ENCODE results near the gene FGA.

FGA gene

GRCh38 chr4:154562697-154563254, 27.8 kb downstream of the FGA start, which contains the start of gene FGB:
TSS of gene FGB (plus strand) at chr4:154563011. CDS start at chr4:154563019, 8 bp downstream.
- Histone ChIP-seq H3K27me3 (ENCODE audit: insufficient read depth, low read length) (no peaks in the 10 kb centered on the region), H3K4ac (ENCODE audit: low read depth, low read length) (no peak within 1 kb of the TSS), H3K79me2 (ENCODE audit: control insufficient read depth, insufficient read depth, low read length, poor library complexity) (no peaks in the 10 kb centered on the region), H3K23ac (ENCODE audit: low read length) (no peak within 1 kb of the TSS), H2BK12ac (ENCODE audit: low read length) (no peak within 1 kb of the TSS), H4K12ac (ENCODE audit: low read depth, low read length) (no peak within 1 kb of the TSS), H4K91ac (ENCODE audit: low read depth, low read length) (no peak within 1 kb of the TSS), H3K4me2 (ENCODE audit: low read length) (no peak within 1 kb of the TSS), H3K27ac (ENCODE audit: low read depth, low read length) (no peak within 1 kb of the TSS), H2AK5ac (ENCODE audit: low read length) (no peak within 1 kb of the TSS), H3K9me3 (ENCODE audit: insufficient read depth, low read depth, low read length) (no peaks in the 10 kb centered on the region), H3K14ac (ENCODE audit: low read length) (no peak within 1 kb of the TSS), H3K79me1 (ENCODE audit: low read length) (no peaks in the 10 kb centered on the region), H3K36me3 (ENCODE audit: control insufficient read depth in 1 of 2, insufficient read depth in 2 of 2, low read length in 2 of 2) (no peaks in the 10 kb centered on the region), H2AFZ (ENCODE audit: insufficient read depth, low read length, poor library complexity) (no peak within 1 kb of the TSS), H3K4me3 (ENCODE audit: low read depth, low read length) (no peak within 1 kb of the TSS), H4K8ac (ENCODE audit: low read depth, low read length) (no peak within 1 kb of the TSS), H3K18ac (ENCODE audit: low read length) (no peak within 1 kb of the TSS), H2BK5ac (ENCODE audit: low read depth, low read length, poor library complexity) (no peak within 1 kb of the TSS), H2BK120ac (ENCODE audit: insufficient read depth, low read length, poor library complexity) (no peak within 1 kb of the TSS), H3K9ac (ENCODE audit: low read length) (no peak within 1 kb of the TSS), H3K4me1 (ENCODE audit: control insufficient read depth in 1 of 2, insufficient read depth in 2 of 2, low read length in 2 of 2) (no peaks in the 10 kb centered on the region)
- no peak for DNase-seq
- WGBS (ENCODE audit: extremely low coverage, insufficient coverage, insufficient read length), result no CpG with 5 or more reads among the region's 2 CpGs

- no peaks in the 10 kb centered on the region for H3K9me3 ChIP-seq (ENCODE audit: insufficient read depth, low read depth, low read length)
- H4K91ac ChIP-seq (ENCODE audit: low read depth, low read length), result no peak overlapping the region
- no peaks in the 10 kb centered on the region for H3K36me3 ChIP-seq (ENCODE audit: control insufficient read depth in 1 of 2, insufficient read depth in 2 of 2, low read length in 2 of 2)
- H3K4ac ChIP-seq (ENCODE audit: low read depth, low read length), result no peak overlapping the region
- no peak overlapping the region for H3K18ac ChIP-seq (ENCODE audit: low read length)
- H3K9ac ChIP-seq (ENCODE audit: low read length), result no peak overlapping the region
- no peak overlapping the region for H2BK5ac ChIP-seq (ENCODE audit: low read depth, low read length, poor library complexity)
- no peak overlapping the region for H3K27ac ChIP-seq (ENCODE audit: low read depth, low read length)
- H4K12ac ChIP-seq (ENCODE audit: low read depth, low read length), result no peak overlapping the region
- no peak overlapping the region for H2AFZ ChIP-seq (ENCODE audit: insufficient read depth, low read length, poor library complexity)
- no peak overlapping the region for H2BK120ac ChIP-seq (ENCODE audit: insufficient read depth, low read length, poor library complexity)
- no peaks in the 10 kb centered on the region for H3K79me2 ChIP-seq (ENCODE audit: control insufficient read depth, insufficient read depth, low read length, poor library complexity)
- no peak overlapping the region for H2AK5ac ChIP-seq (ENCODE audit: low read length)
- H3K23ac ChIP-seq (ENCODE audit: low read length), result no peak overlapping the region
- H3K14ac ChIP-seq (ENCODE audit: low read length), result no peak overlapping the region
- H3K4me1 ChIP-seq (ENCODE audit: control insufficient read depth in 1 of 2, insufficient read depth in 2 of 2, low read length in 2 of 2), result no peaks in the 10 kb centered on the region
- no peaks in the 10 kb centered on the region for H3K79me1 ChIP-seq (ENCODE audit: low read length)
- H3K4me3 ChIP-seq (ENCODE audit: low read depth, low read length), result no peak overlapping the region
- no peaks in the 10 kb centered on the region for H3K27me3 ChIP-seq (ENCODE audit: insufficient read depth, low read length)
- DNase-seq, result peak; percentile 87 to 94
- WGBS (ENCODE audit: extremely low coverage, insufficient coverage, insufficient read length), result no CpG with 5 or more reads among the region's 4 CpGs
- no peak overlapping the region for H4K8ac ChIP-seq (ENCODE audit: low read depth, low read length)
- no peak overlapping the region for H3K4me2 ChIP-seq (ENCODE audit: low read length)
- no peak overlapping the region for H2BK12ac ChIP-seq (ENCODE audit: low read length)
These were observed 29.7 kb downstream of the FGA start for GRCh38 chr4:154560824-154561231.

DNA sequence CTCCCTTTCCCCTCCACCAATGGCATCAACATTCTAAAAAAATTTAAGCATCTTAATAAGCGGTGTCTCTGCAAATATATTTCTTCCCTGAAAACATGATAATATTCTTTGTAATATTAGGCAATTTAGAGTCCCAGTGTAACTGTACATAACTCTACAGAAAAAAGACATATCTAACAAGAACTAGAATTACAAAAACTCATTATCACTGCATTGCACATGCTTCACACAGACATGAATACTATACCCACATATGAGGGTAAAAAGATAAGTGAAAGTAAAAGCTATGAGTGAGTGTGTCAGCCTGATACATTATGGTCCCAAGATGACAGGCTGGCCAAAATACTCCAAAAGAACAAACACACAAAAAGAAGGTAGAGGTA, 30.1 kb downstream of the FGA start:
- Histone ChIP-seq H3K36me3 (ENCODE audit: control insufficient read depth in 1 of 2, insufficient read depth in 2 of 2, low read length in 2 of 2) (no peaks in the 10 kb centered on the region), H3K23ac (ENCODE audit: low read length) (no peak overlapping the region), H4K8ac (ENCODE audit: low read depth, low read length) (no peak overlapping the region), H3K4me2 (ENCODE audit: low read length) (no peak overlapping the region), H3K4me3 (ENCODE audit: low read depth, low read length) (no peak overlapping the region), H2BK120ac (ENCODE audit: insufficient read depth, low read length, poor library complexity) (no peak overlapping the region), H3K9ac (ENCODE audit: low read length) (no peak overlapping the region), H4K12ac (ENCODE audit: low read depth, low read length) (no peak overlapping the region), H3K9me3 (ENCODE audit: insufficient read depth, low read depth, low read length) (no peaks in the 10 kb centered on the region), H2BK5ac (ENCODE audit: low read depth, low read length, poor library complexity) (no peak overlapping the region), H3K27ac (ENCODE audit: low read depth, low read length) (no peak overlapping the region), H2BK12ac (ENCODE audit: low read length) (no peak overlapping the region), H3K14ac (ENCODE audit: low read length) (no peak overlapping the region), H3K27me3 (ENCODE audit: insufficient read depth, low read length) (no peaks in the 10 kb centered on the region), H3K79me1 (ENCODE audit: low read length) (no peaks in the 10 kb centered on the region), H4K91ac (ENCODE audit: low read depth, low read length) (no peak overlapping the region), H3K4me1 (ENCODE audit: control insufficient read depth in 1 of 2, insufficient read depth in 2 of 2, low read length in 2 of 2) (no peaks in the 10 kb centered on the region), H2AK5ac (ENCODE audit: low read length) (no peak overlapping the region), H2AFZ (ENCODE audit: insufficient read depth, low read length, poor library complexity) (no peak overlapping the region), H3K79me2 (ENCODE audit: control insufficient read depth, insufficient read depth, low read length, poor library complexity) (no peaks in the 10 kb centered on the region), H3K4ac (ENCODE audit: low read depth, low read length) (no peak overlapping the region), H3K18ac (ENCODE audit: low read length) (no peak overlapping the region)
- no CpG with 5 or more reads among the region's 1 CpG for WGBS (ENCODE audit: extremely low coverage, insufficient coverage, insufficient read length)
- DNase-seq, result peak in 1 of 2 donors; percentile 83

DNA sequence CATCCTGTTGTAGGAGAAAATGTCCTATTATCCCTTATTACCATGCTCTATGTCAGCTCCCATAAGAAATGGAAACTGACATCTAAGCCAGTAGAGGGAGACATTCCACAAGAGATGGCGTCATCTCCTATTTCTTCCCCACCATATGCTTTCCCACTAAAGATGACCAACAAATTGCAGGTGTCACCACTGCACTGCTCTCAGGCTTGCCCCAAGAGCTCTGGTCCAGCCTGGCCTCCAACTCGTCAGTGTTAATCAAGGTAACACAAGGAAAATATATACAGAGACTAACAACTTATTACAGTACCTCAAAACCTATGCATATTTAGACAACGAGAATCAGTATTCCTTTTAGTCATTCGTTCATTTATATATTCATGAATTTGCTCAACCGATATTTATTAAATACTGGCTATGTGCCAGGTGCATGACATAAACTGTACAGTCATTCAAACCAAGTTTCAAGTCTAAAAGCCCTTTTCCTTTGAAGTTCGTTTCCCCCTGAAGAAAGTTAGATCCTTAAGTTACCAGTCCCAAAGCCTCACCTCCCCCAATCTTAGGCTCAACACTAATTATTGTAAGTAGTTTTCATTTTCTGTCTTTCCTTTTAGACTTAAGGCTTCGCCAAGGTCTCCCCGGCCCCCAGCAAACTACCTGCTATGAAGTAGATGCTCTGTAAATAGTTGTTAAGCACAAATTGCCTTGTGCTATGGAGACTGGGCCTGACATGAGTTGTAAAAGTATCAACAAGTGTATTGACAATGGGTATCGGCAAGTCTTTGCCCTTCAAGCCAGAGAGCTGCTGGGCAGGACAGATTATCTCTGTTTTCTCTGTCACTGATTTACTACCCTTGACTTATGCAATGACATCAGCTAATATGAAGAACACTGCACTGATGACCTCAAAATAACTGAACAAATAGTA, 30.8 kb downstream of the FGA start:
- H3K4me1 ChIP-seq (ENCODE audit: control insufficient read depth in 1 of 2, insufficient read depth in 2 of 2, low read length in 2 of 2), result no peaks in the 10 kb centered on the region
- no peaks in the 10 kb centered on the region for H3K9me3 ChIP-seq (ENCODE audit: insufficient read depth, low read depth, low read length)
- H2BK12ac ChIP-seq (ENCODE audit: low read length), result no peak overlapping the region
- H3K27ac ChIP-seq (ENCODE audit: low read depth, low read length), result no peak overlapping the region
- no peak overlapping the region for H3K18ac ChIP-seq (ENCODE audit: low read length)
- H3K23ac ChIP-seq (ENCODE audit: low read length), result no peak overlapping the region
- no peak overlapping the region for H3K4me2 ChIP-seq (ENCODE audit: low read length)
- H3K79me1 ChIP-seq (ENCODE audit: low read length), result no peaks in the 10 kb centered on the region
- no peak overlapping the region for H4K91ac ChIP-seq (ENCODE audit: low read depth, low read length)
- no peaks in the 10 kb centered on the region for H3K27me3 ChIP-seq (ENCODE audit: insufficient read depth, low read length)
- no peak overlapping the region for H3K9ac ChIP-seq (ENCODE audit: low read length)
- H4K8ac ChIP-seq (ENCODE audit: low read depth, low read length), result no peak overlapping the region
- no peak overlapping the region for H2AK5ac ChIP-seq (ENCODE audit: low read length)
- no peak overlapping the region for H3K14ac ChIP-seq (ENCODE audit: low read length)
- H4K12ac ChIP-seq (ENCODE audit: low read depth, low read length), result no peak overlapping the region
- no CpG with 5 or more reads among the region's 9 CpGs for WGBS (ENCODE audit: extremely low coverage, insufficient coverage, insufficient read length)
- no peak overlapping the region for H3K4ac ChIP-seq (ENCODE audit: low read depth, low read length)
- H3K79me2 ChIP-seq (ENCODE audit: control insufficient read depth, insufficient read depth, low read length, poor library complexity), result no peaks in the 10 kb centered on the region
- no peak overlapping the region for H2AFZ ChIP-seq (ENCODE audit: insufficient read depth, low read length, poor library complexity)
- no peak overlapping the region for H3K4me3 ChIP-seq (ENCODE audit: low read depth, low read length)
- no peak overlapping the region for H2BK120ac ChIP-seq (ENCODE audit: insufficient read depth, low read length, poor library complexity)
- no peaks in the 10 kb centered on the region for H3K36me3 ChIP-seq (ENCODE audit: control insufficient read depth in 1 of 2, insufficient read depth in 2 of 2, low read length in 2 of 2)
- peak; percentile 30 to 75 for DNase-seq
- no peak overlapping the region for H2BK5ac ChIP-seq (ENCODE audit: low read depth, low read length, poor library complexity)
